GM19395 (cell line): ENCODE data around the gene MT1HL1.
"Not testable (repeated sequence)": the region's sequence is repeated elsewhere in the genome, so short reads cannot be mapped to it uniquely, and the experiment has no call there.

Experiments
- ATAC-seq: cut with Tn5 transposase; IDR thresholded peaks from one replicate; pipeline ENCODE4 v1.9.1; 2021; ENCODE audit warnings: mild to moderate bottlenecking, moderate library complexity; ENCODE audit not compliant: unreplicated experiment

Gene MT1HL1

DNA sequence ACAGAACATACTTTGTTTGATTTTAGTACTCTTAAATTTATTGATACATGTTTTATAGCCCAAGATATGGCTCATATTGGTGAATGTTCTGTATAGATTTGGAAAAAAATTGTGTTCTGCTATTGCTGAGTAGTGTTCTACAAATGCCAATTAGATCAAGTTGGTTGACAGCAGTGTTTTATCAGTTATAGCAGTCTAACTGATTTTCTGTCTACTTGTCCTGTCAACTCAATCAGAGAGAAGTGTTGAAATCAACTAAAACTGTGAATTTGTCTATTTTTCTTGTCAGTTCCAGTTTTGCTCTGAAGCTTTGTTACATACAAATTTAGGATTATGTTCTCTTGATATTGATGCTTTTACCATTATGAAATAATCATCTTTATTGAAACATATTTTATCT, 14.7 kb upstream of the MT1HL1 start:
- no peak for ATAC-seq

DNA sequence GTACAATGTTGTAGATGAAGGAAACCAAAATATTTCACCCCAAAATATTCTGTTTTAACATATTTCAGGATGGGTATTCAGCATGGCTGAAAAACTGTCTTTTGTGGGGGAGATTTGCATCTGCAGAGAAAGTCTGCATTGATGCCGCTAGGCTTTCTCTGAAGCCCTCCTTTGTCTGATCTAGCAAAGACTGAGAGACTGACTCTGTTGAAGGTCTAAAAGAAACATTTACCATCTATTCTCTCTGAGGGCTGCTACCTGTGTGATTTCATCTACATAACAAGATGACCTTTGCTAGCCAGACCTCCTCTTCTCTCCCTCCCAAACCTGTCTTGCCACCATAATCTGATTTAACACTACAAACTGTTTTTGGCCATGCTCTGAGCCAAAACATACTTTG, 12.4 kb upstream of the MT1HL1 start:
- ATAC-seq, result no peak

GRCh38 chr1:237013608-237014007, 9.4 kb upstream of the MT1HL1 start:
- no peak for ATAC-seq

GRCh38 chr1:237012788-237013383, 8.6 kb upstream of the MT1HL1 start:
- ATAC-seq, result no peak

DNA sequence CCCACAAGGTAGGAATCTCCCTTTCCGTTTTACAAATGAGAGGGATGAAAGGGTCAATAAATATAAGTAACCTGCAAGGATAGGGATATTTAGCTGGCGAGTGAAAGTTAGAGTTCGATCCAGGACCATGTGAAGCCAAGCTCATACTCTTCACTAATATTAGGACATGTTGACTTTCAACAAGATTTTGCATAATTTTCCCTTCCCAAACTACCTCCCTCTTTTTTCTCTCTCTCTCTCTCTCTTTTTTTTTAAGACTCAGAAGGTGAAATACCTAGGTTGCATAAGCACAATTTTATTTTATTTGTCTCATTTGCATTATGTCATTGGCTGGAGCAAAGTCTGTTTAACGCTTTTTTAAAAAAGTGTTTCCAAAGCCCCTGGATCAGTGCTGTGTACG, 8.1 kb upstream of the MT1HL1 start:
- no peak for ATAC-seq

- ATAC-seq, result no peak
Observed at GRCh38 chr1:237011432-237011831, 7.2 kb upstream of the MT1HL1 start.

GRCh38 chr1:237009611-237010010, 5.4 kb upstream of the MT1HL1 start:
- no peak for ATAC-seq

DNA sequence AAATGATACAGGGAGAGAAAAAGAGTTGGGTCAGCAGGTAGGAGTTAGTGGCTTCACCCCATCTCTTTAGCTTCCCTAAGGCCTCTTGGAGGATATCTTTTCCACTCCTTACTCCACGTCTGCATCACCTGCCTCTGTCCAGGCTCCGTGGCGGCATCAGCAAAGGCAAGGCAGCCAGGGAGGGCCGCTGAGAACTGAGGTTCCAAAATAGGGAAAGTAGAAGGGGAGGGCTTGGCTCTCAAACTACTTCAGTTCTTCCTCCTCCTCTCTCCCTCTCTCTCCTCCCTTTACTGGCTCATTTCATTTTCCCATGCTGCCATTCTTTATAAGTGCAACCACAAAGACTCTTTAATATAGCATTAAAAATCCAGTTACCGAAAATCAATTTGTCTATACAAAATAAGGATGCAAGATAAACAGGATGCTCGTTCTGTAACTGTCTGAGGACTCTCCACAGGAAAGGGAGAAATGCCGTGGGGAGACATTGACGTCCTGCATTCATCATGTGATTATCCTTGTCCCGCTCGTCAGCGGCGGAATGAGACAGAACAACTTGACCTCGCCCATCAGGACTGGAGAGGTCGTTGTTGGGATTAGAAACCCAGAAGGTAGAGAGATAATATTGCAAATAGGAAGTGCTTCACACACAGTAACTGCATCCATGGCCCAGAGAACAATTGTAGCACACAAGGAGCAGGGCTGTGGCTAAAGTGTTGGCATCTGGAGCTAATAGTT, 3.1 kb upstream of the MT1HL1 start:
- ATAC-seq, result no peak

DNA sequence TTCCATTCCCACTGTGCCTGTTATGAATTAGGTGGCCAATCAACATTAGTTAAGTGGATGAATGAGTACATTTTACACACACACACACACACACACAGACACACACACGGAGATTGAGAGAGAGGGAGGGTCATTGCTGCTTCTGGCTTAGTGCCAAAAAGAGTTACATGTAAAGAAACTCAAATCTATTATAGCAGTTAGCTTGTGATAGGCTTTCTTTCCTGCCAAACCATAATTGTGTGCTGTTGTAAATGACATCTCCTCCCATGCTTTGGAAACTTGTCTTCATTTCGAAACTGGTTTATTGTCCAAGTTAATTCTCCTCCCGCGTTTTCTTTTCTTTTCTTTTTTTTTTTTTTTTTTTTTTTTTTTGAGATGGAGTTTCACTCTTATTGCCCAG, 1.4 kb upstream of the MT1HL1 start:
- no peak for ATAC-seq

DNA sequence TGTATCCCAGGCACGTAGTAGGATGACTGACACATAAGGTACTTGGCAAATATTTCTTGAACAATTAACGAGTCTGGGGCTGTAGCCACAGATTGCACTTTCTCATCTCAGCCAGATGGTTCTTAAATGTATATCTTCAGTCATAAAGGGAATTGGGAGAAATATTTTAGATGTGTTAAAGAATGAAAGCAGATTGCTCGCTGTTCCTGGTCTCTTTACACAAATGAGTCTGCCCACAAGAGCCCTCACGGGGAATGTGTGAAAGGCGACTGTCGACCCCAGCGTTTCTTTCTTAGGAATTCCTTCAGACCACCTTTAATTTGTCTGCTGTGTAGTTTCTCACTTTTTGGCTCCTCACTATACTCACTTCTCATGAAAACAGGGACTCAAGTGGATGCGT, 725 bp downstream of the MT1HL1 start:
- no peak for ATAC-seq

- no peak for ATAC-seq
Observed at GRCh38 chr1:237000191-237000590, 4.0 kb downstream of the MT1HL1 start.

DNA sequence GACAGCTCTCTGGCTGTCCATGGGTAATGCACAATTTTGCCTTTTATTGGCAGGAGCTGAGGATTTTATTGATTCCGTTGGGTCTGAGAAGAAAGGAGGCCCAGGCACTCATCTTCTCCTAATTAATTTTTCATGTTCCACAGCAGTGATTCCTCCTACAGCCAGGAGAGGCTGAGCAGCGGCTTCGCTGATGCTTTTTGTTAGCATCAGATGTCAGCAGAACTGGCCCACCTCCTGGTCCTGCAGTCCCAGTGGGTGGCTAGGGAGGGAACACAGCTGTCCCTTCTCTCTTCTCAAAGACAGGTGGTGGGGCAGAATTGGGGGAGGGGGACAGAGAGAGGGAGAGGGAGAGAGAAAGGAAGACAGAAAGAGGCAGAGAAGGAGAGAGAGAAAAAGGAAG, 5.7 kb downstream of the MT1HL1 start:
- ATAC-seq, result no peak

DNA sequence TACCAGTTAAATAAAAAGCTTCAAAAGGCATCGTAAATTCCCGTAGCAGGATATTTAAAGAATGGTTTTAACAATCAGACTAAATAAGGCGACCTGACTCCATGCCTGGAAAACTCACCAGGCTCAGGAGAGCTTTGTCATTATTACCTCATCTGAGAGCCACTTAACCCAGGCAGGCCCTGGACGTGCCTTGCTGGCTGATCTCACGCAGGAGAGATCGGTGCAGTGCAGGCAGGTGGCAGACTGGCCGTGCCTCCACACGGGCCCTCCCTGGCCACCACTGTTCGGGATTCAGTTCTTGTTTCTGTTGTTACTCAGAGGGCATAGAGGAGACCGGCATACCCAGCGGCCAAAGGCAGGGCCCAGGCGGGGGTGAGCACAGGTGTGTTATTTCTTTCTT, 6.4 kb downstream of the MT1HL1 start:
- ATAC-seq, result no peak

DNA sequence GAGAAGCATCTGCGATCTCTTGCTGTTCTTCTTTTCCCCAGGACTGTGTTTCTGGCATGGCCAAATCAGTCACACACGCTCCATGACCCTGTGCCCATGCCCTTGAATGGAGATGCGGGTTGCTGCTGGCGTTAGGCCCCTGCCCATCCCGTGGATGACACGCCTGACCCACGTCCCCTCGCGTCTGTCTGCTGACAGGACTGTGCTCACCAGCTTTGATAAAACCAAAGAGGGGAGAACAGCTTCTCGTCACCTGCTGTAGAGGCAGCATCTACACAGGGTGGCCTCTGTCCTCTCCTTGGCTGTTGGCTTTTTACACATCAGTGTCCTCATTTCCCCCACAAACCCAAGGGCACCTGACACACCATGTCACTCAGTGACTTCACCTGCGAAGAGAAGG, 6.9 kb downstream of the MT1HL1 start:
- ATAC-seq, result no peak

DNA sequence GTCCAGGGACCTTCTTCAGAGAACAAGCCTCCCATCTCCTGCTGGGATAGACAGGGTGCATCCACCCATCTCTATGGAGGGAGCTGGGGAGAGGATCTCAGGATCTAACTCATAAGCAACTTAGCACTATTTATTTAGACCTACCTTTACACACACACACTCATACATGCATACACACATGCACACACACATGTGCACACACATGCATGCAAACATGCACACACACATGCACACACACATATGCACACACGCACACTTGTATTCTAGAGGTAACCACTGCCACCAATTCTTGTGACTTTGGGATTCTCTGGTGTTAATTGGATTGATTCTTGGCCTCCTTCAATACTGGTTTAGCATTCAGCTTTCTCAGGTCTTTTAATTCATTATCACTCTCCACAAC, 9.8 kb downstream of the MT1HL1 start:
- no peak for ATAC-seq

DNA sequence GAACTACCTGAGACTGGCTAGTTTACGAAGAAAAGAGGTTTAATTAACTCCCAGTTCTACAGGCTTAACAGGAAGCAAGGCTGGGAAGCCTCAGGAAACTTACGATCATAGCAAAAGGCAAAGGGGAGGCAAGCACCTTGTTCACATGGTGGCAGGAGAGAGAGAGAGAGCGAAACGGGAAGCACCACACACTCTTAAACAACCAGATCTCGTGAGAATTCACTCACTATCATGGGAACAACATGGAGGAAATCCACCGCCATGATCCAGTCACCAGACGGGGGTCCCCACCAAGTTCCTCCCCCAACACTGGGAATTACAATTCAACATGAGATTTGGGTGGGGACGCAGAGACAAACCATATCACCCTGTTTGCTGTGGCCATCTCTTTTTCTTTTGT, 11.8 kb downstream of the MT1HL1 start:
- ATAC-seq, result no peak

GRCh38 chr1:236990052-236990445, 14.2 kb downstream of the MT1HL1 start:
- no peak for ATAC-seq

DNA sequence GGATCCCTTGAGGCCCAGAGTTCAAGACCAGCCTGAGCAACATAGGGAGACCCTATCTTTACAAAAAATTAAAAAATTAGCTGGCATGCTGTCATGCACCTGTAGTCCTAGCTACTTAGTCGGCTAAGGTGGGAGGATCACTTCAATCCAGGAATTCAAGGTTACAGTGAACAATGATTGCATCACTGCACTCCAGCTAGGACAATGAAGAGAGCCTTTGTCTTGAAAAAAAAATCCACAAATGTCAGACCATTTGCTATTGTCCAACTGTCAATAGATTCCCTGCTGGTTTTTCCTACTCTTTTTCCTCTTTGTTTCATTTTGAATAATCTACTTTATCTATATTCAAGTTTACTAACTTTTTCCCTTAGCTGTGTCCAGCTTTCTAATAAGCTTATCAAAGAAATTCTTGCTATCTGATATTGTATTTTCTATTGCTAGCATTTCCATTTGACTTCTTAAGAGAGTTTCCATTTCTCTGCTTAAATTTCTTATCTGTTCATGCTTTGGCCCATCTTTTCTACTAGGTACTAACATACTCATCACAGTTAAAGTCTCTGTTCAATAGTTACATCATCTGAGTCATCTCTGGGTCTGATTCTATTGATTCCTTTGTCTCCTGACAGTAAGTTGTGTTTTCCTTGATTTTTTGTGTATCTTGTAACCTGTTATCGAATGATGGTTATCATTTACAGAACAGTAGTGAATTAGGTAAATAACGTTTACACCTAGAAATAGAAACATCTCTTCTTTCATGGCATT, 14.8 kb downstream of the MT1HL1 start:
- no peak for ATAC-seq

GRCh38 chr1:236983818-236984217, 20.4 kb downstream of the MT1HL1 start:
- no peak for ATAC-seq

DNA sequence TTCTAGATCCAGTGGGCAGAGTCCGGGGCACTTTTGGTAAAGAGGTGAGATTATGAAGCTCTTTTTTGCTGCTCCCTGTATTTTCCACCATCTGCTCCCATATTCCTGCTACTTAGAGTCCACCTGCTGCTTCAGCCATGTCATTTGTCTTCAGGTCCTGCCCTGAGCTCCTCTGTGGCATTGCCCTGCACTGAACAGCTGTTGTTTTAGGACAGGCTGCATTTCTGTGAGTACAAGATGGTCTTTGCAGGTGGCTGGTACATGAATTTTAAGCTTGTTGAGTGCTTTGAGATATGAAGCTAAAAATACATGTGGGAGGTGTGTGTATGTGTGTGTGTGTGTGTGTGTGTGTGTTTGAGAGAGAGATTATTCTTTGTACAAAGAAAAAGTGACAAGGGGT, 21.9 kb downstream of the MT1HL1 start:
- ATAC-seq, result no peak

DNA sequence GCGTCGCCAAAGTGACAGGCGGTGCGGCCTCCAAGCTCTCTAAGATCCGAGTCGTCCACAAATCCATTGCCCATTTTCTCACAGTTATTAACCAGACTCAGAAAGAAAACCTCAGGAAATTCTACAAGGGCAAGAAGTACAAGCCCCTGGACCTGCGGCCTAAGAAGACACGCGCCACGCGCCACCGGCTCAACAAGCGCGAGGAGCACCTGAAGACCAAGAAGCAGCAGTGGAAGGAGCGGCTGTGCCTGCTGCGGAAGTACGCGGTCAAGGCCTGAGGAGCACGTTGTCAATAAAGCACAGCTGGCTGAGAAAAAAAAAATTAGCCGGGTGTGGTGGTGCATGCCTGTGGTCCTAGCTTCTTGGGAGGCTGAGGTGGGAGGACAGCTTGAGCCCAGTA, 22.8 kb downstream of the MT1HL1 start:
- ATAC-seq, result not testable (repeated sequence)

- ATAC-seq, result no peak
Observed at GRCh38 chr1:236980673-236981072, 23.6 kb downstream of the MT1HL1 start.
